HAP-1 (cell line): Measurements from ENCODE around the gene CCNB1IP1.
"Not testable (repeated sequence)": the region's sequence is repeated elsewhere in the genome, so short reads cannot be mapped to it uniquely, and the experiment has no call there.

Experiments
- DNase-seq, 2 experiments: peaks; one replicate each; pipeline ENCODE4 v3.0.0-alpha.2; 2016 to 2020; ENCODE audit warnings: low spot score in 2 of 2
- H3K27me3 ChIP-seq: fragments of 250-450 bp; sonication (Bioruptor Pico); 2 replicates; pipeline ENCODE4 v1.5.1; 2020; ENCODE audit warnings: low read depth, mild to moderate bottlenecking, moderate library complexity
- H3K36me3 ChIP-seq: fragments of 250-450 bp; sonication (Bioruptor Pico); replicated peaks from 2 replicates; pipeline ENCODE4 v1.5.1; 2020; ENCODE audit warnings: mild to moderate bottlenecking
- H3K4me1 ChIP-seq: fragments of 250-450 bp; sonication (Bioruptor Pico); 2 replicates; pipeline ENCODE4 v1.5.1; 2020; ENCODE audit warnings: mild to moderate bottlenecking
- H3K4me3 ChIP-seq: fragments of 250-450 bp; sonication (Bioruptor Pico); 2 replicates; pipeline ENCODE4 v1.5.1; 2020; ENCODE audit warnings: mild to moderate bottlenecking, moderate library complexity
- H3K9me3 ChIP-seq: fragments of 250-450 bp; sonication (Bioruptor Pico); 2 replicates; pipeline ENCODE4 v1.5.1; 2020; ENCODE audit warnings: mild to moderate bottlenecking, moderate library complexity
- in situ Hi-C: fragments of 300-500 bp; cut with MboI; formaldehyde crosslinking; loops from 3 replicates; pipeline ENCODE4 v1.14.3; 2020; ENCODE audit warnings: low sequenced_read_pairs, inconsistent platforms, mixed read lengths

Gene CCNB1IP1

DNA sequence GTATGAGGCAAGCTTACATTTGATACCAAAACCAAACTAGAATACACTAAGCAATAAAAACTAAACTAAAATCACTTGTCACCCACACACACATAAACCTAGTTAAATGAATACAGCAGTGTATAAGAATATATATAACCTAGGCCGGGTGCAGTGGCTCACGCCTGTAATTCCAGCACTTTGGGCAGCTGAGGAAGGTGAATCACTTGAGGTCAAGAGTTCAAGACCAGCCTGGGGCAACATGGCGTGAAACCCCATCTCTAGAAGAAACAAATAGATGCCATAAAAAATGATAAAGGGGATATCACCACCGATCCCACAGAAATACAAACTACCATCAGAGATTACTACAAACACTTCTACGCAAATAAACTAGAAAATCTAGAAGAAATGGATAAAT is 68.7 kb downstream of the CCNB1IP1 start:
- H3K36me3 ChIP-seq, H3K9me3 ChIP-seq, H3K4me1 ChIP-seq, H3K4me3 ChIP-seq, H3K27me3 ChIP-seq, DNase-seq, in situ Hi-C loops: not testable (repeated sequence)

DNA sequence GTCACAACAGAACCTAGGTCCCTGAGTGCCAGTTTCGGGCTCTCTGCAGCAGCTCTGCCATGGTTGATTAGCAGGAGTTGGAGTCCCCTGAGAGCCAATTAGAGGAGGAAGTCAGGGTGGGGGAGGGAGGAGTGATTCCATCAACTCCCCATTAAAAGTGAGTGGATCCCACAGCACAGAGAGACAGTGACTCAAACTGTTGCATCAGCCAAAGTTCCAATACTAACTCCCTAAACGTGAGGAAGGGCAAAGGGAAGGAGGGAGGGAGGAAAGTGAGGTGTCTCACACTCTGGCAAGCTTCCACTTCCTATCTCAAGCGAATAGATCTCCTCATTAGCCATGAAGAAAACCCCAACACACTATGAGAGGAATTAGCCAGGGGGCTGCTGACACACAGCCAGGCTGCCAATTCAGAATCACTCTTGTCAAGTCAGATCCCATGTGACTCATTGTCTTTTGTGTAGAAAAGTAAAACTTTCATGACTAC is 70.4 kb downstream of the CCNB1IP1 start:
- H3K9me3 ChIP-seq: no peaks in the 10 kb centered on the region; the same call in 1 of the 2 replicates
- no peak for DNase-seq
- in situ Hi-C loops: no loop called here
- H3K36me3 ChIP-seq: no peaks in the 10 kb centered on the region
- no peak overlapping the region for H3K4me3 ChIP-seq
- no peaks in the 10 kb centered on the region for H3K27me3 ChIP-seq
- H3K4me1 ChIP-seq: no peaks in the 10 kb centered on the region
